HepG2 (cell line): Measurements from ENCODE around the gene HSP90AB1. TPM values are rescaled to one million over a fixed set of nuclear protein-coding genes. Genes with fewer than 3 reads are reported as not detected.

Experiments used
- CSRNP1 ChIP-seq: sonication (generic); formaldehyde crosslinking; IDR thresholded peaks from 2 replicates; pipeline ENCODE4 v1.8.1; 2023; ENCODE audit warnings: mild to moderate bottlenecking, missing genetic modification reagents
- ETV5 ChIP-seq: IDR thresholded peaks from 2 replicates; pipeline ENCODE4 v1.6.1; 2018; ENCODE audit warnings: missing biosample characterization, missing genetic modification reagents, inconsistent platforms, borderline replicate concordance
- HMGXB3 ChIP-seq: sonication (generic); formaldehyde crosslinking; IDR thresholded peaks from 2 replicates; pipeline ENCODE4 v1.4.0; 2020; ENCODE audit warnings: missing genetic modification reagents, borderline replicate concordance
- MTA1 ChIP-seq: sonication (generic); formaldehyde crosslinking; IDR thresholded peaks from 2 replicates; pipeline ENCODE4 v1.4.0; 2020; ENCODE audit warnings: missing genetic modification reagents, mild to moderate bottlenecking, borderline replicate concordance
- NCOR1 ChIP-seq: fragments of 200-600 bp; sonication (generic); IDR thresholded peaks from 2 replicates; pipeline ENCODE4 v1.7.0; 2017; ENCODE audit warnings: antibody characterized with exemption, low read length, borderline replicate concordance
- NFIC ChIP-seq: IDR thresholded peaks from 2 replicates; pipeline ENCODE4 v1.6.1; 2012; ENCODE audit warnings: mild to moderate bottlenecking, low read length, inconsistent platforms
- ONECUT2 ChIP-seq: sonication (generic); formaldehyde crosslinking; IDR thresholded peaks from 2 replicates; pipeline ENCODE4 v1.4.0; 2020; ENCODE audit warnings: missing genetic modification reagents
- PRDM10 ChIP-seq: sonication (generic); formaldehyde crosslinking; IDR thresholded peaks from 2 replicates; pipeline ENCODE4 v1.4.0; 2020; ENCODE audit warnings: low read depth, missing genetic modification reagents
- PRPF4 ChIP-seq: fragments of 200-400 bp; formaldehyde crosslinking; IDR thresholded peaks from 2 replicates; pipeline ENCODE4 v1.6.1; 2016; ENCODE audit warnings: low read length, low read depth; ENCODE audit not compliant: poor library complexity, severe bottlenecking
- RBM39 ChIP-seq: fragments of 200-400 bp; formaldehyde crosslinking; IDR thresholded peaks from one replicate; pipeline ENCODE4 v1.6.1; 2018; ENCODE audit warnings: antibody characterized with exemption, mild to moderate bottlenecking, low read depth, low read length; ENCODE audit not compliant: poor library complexity, severe bottlenecking
- ZFY ChIP-seq: sonication (generic); formaldehyde crosslinking; IDR thresholded peaks from 2 replicates; pipeline ENCODE4 v1.4.0; 2020; ENCODE audit warnings: missing genetic modification reagents
- ZNF562 ChIP-seq: sonication (generic); formaldehyde crosslinking; IDR thresholded peaks from 2 replicates; pipeline ENCODE4 v1.8.0; 2022; ENCODE audit warnings: missing genetic modification reagents, borderline replicate concordance
- ZSCAN5A ChIP-seq: sonication (generic); formaldehyde crosslinking; IDR thresholded peaks from 2 replicates; pipeline ENCODE4 v1.8.0; 2022; ENCODE audit warnings: mild to moderate bottlenecking, missing genetic modification reagents, borderline replicate concordance
- polyA plus RNA-seq, 8 experiments: library from polyadenylated mRNA; depleted of rRNA in 3 of 8; stranded (reverse) in 7 of 8; unstranded in 1 of 8; fragments of >200 nt; fragmentation: Illumina TruSeq in 4 of 8; extraction: Trizol in 4 of 8; gene quantifications; 2 replicates each; pipeline versions ENCODE4 v1.2.1 to v1.2.3, GENCODE V29; 2011 to 2016; ENCODE audit warnings: low read depth in 4 of 8, missing spikeins in 1 of 8, mixed read lengths in 1 of 8; ENCODE audit not compliant: insufficient read depth in 1 of 8
- total RNA-seq, 5 experiments: library from RNA; depleted of rRNA; stranded (reverse); fragments of >200 nt; fragmentation: Illumina TruSeq; extraction: Trizol; gene quantifications; 2 replicates each; pipeline ENCODE4 v1.2.3, GENCODE V29; 2016; ENCODE audit warnings: low read depth in 1 of 5
- TF ChIP-seq, protein P1 (sequence below): sonication (generic); formaldehyde crosslinking; IDR thresholded peaks from 2 replicates; pipeline ENCODE4 v1.5.1; 2020; ENCODE audit warnings: mild to moderate bottlenecking, moderate library complexity, missing genetic modification reagents

Gene HSP90AB1
- total and polyA plus RNA-seq, 2 of the 13 experiments (the other 11 are each of a cell fraction or from before 2014, with no cell fraction given): 1,325 to 1,472 TPM

GRCh38 chr6:44256775-44257024 lies 9.8 kb downstream of the HSP90AB1 start (continued):
- TF ChIP-seq NFIC (no peak), MTA1 (CRISPR knock-in tag) (no peak; the same call in 1 of the 2 replicates), ONECUT2 (no peak), PRPF4 (peak; percentile 89), PRDM10 (CRISPR knock-in tag) (0 out of 2 replicates have a peak, but pooled peaks have one; percentile 58), ZFY (no peak), RBM39 (peak; percentile 86), NCOR1 (0 out of 2 replicates have a peak, but pooled peaks have one; percentile 21), ETV5 (CRISPR knock-in tag) (peak; percentile 71; the same call in 1 of the 2 replicates), ZNF562 (CRISPR knock-in tag) (no peak), HMGXB3 (CRISPR knock-in tag) (no peak; the same call in 1 of the 2 replicates), CSRNP1 (no peak), ZSCAN5A (no peak)
- TF ChIP-seq, protein P1, sequence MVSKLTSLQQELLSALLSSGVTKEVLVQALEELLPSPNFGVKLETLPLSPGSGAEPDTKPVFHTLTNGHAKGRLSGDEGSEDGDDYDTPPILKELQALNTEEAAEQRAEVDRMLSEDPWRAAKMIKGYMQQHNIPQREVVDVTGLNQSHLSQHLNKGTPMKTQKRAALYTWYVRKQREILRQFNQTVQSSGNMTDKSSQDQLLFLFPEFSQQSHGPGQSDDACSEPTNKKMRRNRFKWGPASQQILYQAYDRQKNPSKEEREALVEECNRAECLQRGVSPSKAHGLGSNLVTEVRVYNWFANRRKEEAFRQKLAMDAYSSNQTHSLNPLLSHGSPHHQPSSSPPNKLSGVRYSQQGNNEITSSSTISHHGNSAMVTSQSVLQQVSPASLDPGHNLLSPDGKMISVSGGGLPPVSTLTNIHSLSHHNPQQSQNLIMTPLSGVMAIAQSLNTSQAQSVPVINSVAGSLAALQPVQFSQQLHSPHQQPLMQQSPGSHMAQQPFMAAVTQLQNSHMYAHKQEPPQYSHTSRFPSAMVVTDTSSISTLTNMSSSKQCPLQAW (CRISPR knock-in tag): no peak
